ENCODE measurements around the gene GJC2.

- TF ChIP-seq, protein P1, sequence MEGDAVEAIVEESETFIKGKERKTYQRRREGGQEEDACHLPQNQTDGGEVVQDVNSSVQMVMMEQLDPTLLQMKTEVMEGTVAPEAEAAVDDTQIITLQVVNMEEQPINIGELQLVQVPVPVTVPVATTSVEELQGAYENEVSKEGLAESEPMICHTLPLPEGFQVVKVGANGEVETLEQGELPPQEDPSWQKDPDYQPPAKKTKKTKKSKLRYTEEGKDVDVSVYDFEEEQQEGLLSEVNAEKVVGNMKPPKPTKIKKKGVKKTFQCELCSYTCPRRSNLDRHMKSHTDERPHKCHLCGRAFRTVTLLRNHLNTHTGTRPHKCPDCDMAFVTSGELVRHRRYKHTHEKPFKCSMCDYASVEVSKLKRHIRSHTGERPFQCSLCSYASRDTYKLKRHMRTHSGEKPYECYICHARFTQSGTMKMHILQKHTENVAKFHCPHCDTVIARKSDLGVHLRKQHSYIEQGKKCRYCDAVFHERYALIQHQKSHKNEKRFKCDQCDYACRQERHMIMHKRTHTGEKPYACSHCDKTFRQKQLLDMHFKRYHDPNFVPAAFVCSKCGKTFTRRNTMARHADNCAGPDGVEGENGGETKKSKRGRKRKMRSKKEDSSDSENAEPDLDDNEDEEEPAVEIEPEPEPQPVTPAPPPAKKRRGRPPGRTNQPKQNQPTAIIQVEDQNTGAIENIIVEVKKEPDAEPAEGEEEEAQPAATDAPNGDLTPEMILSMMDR (IDR thresholded peaks at IDR 0.05), result no peak
- TF ChIP-seq EP300 (IDR thresholded peaks at IDR 0.05), result no peak
- no peak for TF ChIP-seq POLR2A (IDR thresholded peaks at IDR 0.05)
Observed at GRCh38 chr1:228161362-228161761, 11.6 kb downstream of the GJC2 start.

Measured in stomach (tissue), 4 donors.